ENCODE measurements around the gene RAI14. TPM values are rescaled to one million over a fixed set of nuclear protein-coding genes. Genes with fewer than 3 reads are reported as not detected.
"Not testable (repeated sequence)": the region's sequence is repeated elsewhere in the genome, so short reads cannot be mapped to it uniquely, and the experiment has no call there.

RAI14 gene
- total RNA-seq, 6 experiments from 2014 or later: 11.9 to 30.8 (median 20.8) TPM

- intact Hi-C loops (cut with DNase I): no loop called here
- H3K27ac ChIP-seq: no peak overlapping the region
- DNase-seq (no peak), ATAC-seq (no peak)
- no peaks in the 10 kb centered on the region for H3K9me3 ChIP-seq
- H3K27me3 ChIP-seq: no peaks in the 10 kb centered on the region
- no peaks in the 10 kb centered on the region for H3K4me1 ChIP-seq
- no peak for TF ChIP-seq CTCF (IDR thresholded peaks at IDR 0.05)
- TF ChIP-seq POLR2A (IDR thresholded peaks at IDR 0.05): no peak
- no peak overlapping the region for H3K4me3 ChIP-seq
- 86% methylated on average over 6 of the region's 6 CpGs for WGBS (ENCODE audit: insufficient coverage, low coverage, low lambda C conversion rate, missing lambda C conversion rate)
- H3K36me3 ChIP-seq: peaks cover 0 to 70% (median 23%) of the 10 kb centered on the region in 4 donors
These were observed 171.7 kb downstream of the RAI14 start for GRCh38 chr5:34827588-34828506.

- WGBS (ENCODE audit: insufficient coverage, low coverage, low lambda C conversion rate, missing lambda C conversion rate): 86% methylated on average over 3 of the region's 7 CpGs
- H3K4me3 ChIP-seq; DNase-seq; intact Hi-C loops (cut with DNase I); H3K4me1 ChIP-seq; H3K9me3 ChIP-seq; H3K27ac ChIP-seq; ATAC-seq; H3K27me3 ChIP-seq: not testable (repeated sequence)
- peaks cover 0 to 48% (median 8%) of the 10 kb centered on the region in 4 donors for H3K36me3 ChIP-seq
These were observed 174.7 kb downstream of the RAI14 start for GRCh38 chr5:34830827-34831226.

- ATAC-seq: no peak
- Histone ChIP-seq H3K4me3 (no peak overlapping the region), H3K4me1 (no peaks in the 10 kb centered on the region), H3K9me3 (no peaks in the 10 kb centered on the region), H3K36me3 (peaks cover 0 to 44% (median 8%) of the 10 kb centered on the region in 4 donors), H3K27ac (no peak overlapping the region), H3K27me3 (no peaks in the 10 kb centered on the region)
- no peak for TF ChIP-seq CTCF (IDR thresholded peaks at IDR 0.05)
- TF ChIP-seq POLR2A (IDR thresholded peaks at IDR 0.05): no peak
- no peak for DNase-seq
- intact Hi-C loops (cut with DNase I): no loop called here
These were observed 175.2 kb downstream of the RAI14 start for GRCh38 chr5:34831303-34831702.

- peaks cover 0 to 31% (median 6%) of the 10 kb centered on the region in 4 donors for H3K36me3 ChIP-seq
- no peak overlapping the region for H3K4me3 ChIP-seq
- WGBS (ENCODE audit: insufficient coverage, low coverage, low lambda C conversion rate, missing lambda C conversion rate): 85% methylated on average over 4 of the region's 5 CpGs
- H3K4me1 ChIP-seq: no peaks in the 10 kb centered on the region
- no peak for TF ChIP-seq POLR2A (IDR thresholded peaks at IDR 0.05)
- TF ChIP-seq CTCF (IDR thresholded peaks at IDR 0.05): no peak
- H3K27ac ChIP-seq: no peak overlapping the region
- no peaks in the 10 kb centered on the region for H3K9me3 ChIP-seq
- ATAC-seq (no peak), DNase-seq (no peak)
- no peaks in the 10 kb centered on the region for H3K27me3 ChIP-seq
- intact Hi-C loops (cut with DNase I): no loop called here
These were observed 176.4 kb downstream of the RAI14 start for GRCh38 chr5:34832568-34832967.

GRCh38 chr5:34833090-34833489 is 177.0 kb downstream of the RAI14 start:
- Histone ChIP-seq H3K27ac (no peak overlapping the region), H3K27me3 (no peaks in the 10 kb centered on the region), H3K4me3 (no peak overlapping the region), H3K9me3 (no peaks in the 10 kb centered on the region), H3K36me3 (peaks cover 0 to 26% (median 5%) of the 10 kb centered on the region in 4 donors), H3K4me1 (no peaks in the 10 kb centered on the region)
- no peak for TF ChIP-seq POLR2A (IDR thresholded peaks at IDR 0.05)
- TF ChIP-seq CTCF (IDR thresholded peaks at IDR 0.05): no peak
- no peak for DNase-seq
- intact Hi-C loops (cut with DNase I): no loop called here
- ATAC-seq: no peak
- 67% methylated on average over 1 of the region's 1 CpG for WGBS (ENCODE audit: insufficient coverage, low coverage, low lambda C conversion rate, missing lambda C conversion rate)

All from right lobe of liver (tissue), 6 donors.